Muscle of leg (tissue), 11 donors: ENCODE measurements around the gene IL16. TPM values are rescaled to one million over a fixed set of nuclear protein-coding genes. Genes with fewer than 3 reads are reported as not detected.

Source experiments
- DNase-seq: peaks from one replicate; pipeline ENCODE4 v3.0.0; 2013
- H3K27ac ChIP-seq: one replicate; pipeline ENCODE4 v1.5.1; 2013; ENCODE audit warnings: mild to moderate bottlenecking, low read length, control low read depth
- H3K27me3 ChIP-seq: one replicate; pipeline ENCODE4 v1.6.1; 2013; ENCODE audit warnings: low read length; ENCODE audit not compliant: control insufficient read depth, insufficient read depth
- H3K36me3 ChIP-seq: one replicate; pipeline ENCODE4 v1.6.1; 2013; ENCODE audit warnings: low read length; ENCODE audit not compliant: control insufficient read depth, insufficient read depth
- H3K4me1 ChIP-seq: one replicate; pipeline ENCODE4 v1.6.1; 2013; ENCODE audit warnings: low read length; ENCODE audit not compliant: control insufficient read depth, insufficient read depth
- H3K4me3 ChIP-seq: one replicate; pipeline ENCODE4 v1.5.1; 2013; ENCODE audit warnings: low read length, control low read depth
- H3K9me3 ChIP-seq: replicated peaks from 2 replicates; pipeline ENCODE4 v1.6.1; 2013; ENCODE audit warnings: low read depth, low read length; ENCODE audit not compliant: control insufficient read depth
- WGBS: methylation state at CpG from one replicate; pipeline ENCODE4 v1.1.5; 2013; ENCODE audit warnings: missing lambda C conversion rate; ENCODE audit not compliant: insufficient coverage; 5-methylcytosine and 5-hydroxymethylcytosine counted together
- polyA plus RNA-seq, 8 donors: library from polyadenylated mRNA; unstranded; fragments of 120-200 nt; gene quantifications; one replicate each; pipeline versions ENCODE4 v1.2.1 to v1.2.3, GENCODE V29; 2013; ENCODE audit warnings: inconsistent platforms in 1 of 8, low replicate concordance in 1 of 8; ENCODE audit not compliant: insufficient read length in 8 of 8, insufficient read depth in 1 of 8
- total RNA-seq: library from RNA; stranded (reverse); fragments of 120-200 nt; gene quantifications from one replicate; pipeline ENCODE4 v1.2.4, GENCODE V29; 2013

IL16 gene
- total and polyA plus RNA-seq, 9 donors = 3.9 to 8.9 (median 7.3) TPM

DNA sequence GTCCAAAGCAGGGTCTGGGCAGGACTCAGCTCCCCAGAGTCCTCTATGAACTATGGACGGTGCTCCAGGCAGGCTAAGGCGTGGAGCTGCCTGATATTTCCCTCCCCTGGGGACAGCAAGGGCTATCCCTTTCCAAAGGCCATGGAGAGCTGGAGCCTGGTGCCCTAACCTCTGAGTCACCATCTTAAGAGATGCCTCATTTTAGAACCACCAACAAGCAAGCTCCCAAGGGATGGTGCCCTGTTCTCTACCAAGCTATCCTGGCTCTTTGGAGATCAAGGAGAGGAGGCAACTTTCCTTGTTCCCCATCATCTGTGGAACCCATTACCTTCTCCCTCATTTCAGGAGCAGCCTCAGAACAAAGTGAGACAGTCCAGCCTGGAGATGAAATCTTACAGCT, 111.6 kb downstream of the IL16 start:
- no peaks in the 10 kb centered on the region for H3K9me3 ChIP-seq
- no peak overlapping the region for H3K27ac ChIP-seq
- no peaks in the 10 kb centered on the region for H3K27me3 ChIP-seq
- peaks cover 31% of the 10 kb centered on the region for H3K4me1 ChIP-seq
- H3K36me3 ChIP-seq = peaks cover 19% of the 10 kb centered on the region
- no peak for DNase-seq
- WGBS = 50% methylated on average over 1 of the region's 2 CpGs
- no peak overlapping the region for H3K4me3 ChIP-seq

- Histone ChIP-seq H3K27me3 (no peaks in the 10 kb centered on the region), H3K4me1 (peaks cover 19% of the 10 kb centered on the region), H3K4me3 (no peak overlapping the region), H3K27ac (no peak overlapping the region), H3K36me3 (peaks cover 23% of the 10 kb centered on the region), H3K9me3 (no peaks in the 10 kb centered on the region)
- peak; percentile 72 for DNase-seq
- WGBS = 86% methylated on average over 4 of the region's 8 CpGs
These were observed 113.2 kb downstream of the IL16 start for GRCh38 chr15:81309647-81310450.

- Histone ChIP-seq H3K27ac (no peak overlapping the region), H3K27me3 (no peaks in the 10 kb centered on the region), H3K4me1 (peaks cover 19% of the 10 kb centered on the region), H3K9me3 (no peaks in the 10 kb centered on the region), H3K4me3 (no peak overlapping the region), H3K36me3 (peaks cover 25% of the 10 kb centered on the region)
- 100% methylated on average over 1 of the region's 5 CpGs for WGBS
- DNase-seq = no peak
These were observed 113.8 kb downstream of the IL16 start for GRCh38 chr15:81310480-81310879.

- Histone ChIP-seq H3K4me1 (peaks cover 19% of the 10 kb centered on the region), H3K27ac (peak overlapping the region; percentile 42), H3K9me3 (no peaks in the 10 kb centered on the region), H3K27me3 (no peaks in the 10 kb centered on the region), H3K4me3 (no peak overlapping the region), H3K36me3 (peaks cover 32% of the 10 kb centered on the region)
- DNase-seq = peak; percentile 67
- 77% methylated on average over 9 of the region's 10 CpGs for WGBS
These were observed 115.2 kb downstream of the IL16 start for GRCh38 chr15:81311752-81312464.

DNA sequence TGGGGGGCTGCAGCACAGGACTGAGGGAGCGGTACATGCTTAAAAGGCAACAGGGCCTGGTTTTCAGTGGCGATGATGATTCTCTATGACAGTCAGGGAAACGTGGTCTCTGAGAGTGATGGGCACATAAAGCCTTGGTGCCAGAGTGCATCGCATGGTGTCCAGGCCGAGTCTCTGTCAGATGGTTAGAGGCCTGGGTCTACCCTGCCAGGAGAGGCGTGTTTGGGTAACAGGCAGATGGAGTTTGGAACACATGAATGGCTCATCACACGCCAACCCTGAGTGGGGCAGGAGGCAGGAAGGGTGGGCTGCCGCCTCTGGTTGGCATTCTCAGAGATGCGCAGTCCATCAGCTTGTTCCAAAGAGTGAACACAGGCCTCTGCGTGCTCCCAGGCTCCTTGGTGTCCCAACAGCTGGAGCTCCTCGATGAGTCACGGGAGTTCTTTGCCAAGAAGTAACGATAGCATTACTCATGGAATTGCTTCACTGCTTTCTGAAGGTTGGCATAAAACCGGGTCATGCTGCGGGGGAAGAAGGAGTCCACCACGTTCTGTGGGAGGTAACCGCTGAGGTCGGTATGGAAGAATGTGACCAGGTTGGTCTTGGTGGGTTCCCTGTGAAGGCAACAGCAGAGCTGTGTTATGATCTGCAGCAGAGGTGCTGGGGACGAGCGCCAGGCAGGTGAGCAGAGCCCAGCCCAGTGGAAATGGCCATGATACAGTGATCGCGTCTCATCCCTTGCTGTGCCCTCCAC, 116.3 kb downstream of the IL16 start:
- Histone ChIP-seq H3K27me3 (no peaks in the 10 kb centered on the region), H3K27ac (no peak overlapping the region), H3K9me3 (no peaks in the 10 kb centered on the region), H3K4me1 (peaks cover 19% of the 10 kb centered on the region), H3K36me3 (peaks cover 32% of the 10 kb centered on the region), H3K4me3 (no peak overlapping the region)
- 81% methylated on average over 22 of the region's 22 CpGs for WGBS
- peak; percentile 71 for DNase-seq

- Histone ChIP-seq H3K27ac (no peak overlapping the region), H3K9me3 (no peaks in the 10 kb centered on the region), H3K4me1 (peaks cover 19% of the 10 kb centered on the region), H3K36me3 (peaks cover 30% of the 10 kb centered on the region), H3K27me3 (no peaks in the 10 kb centered on the region), H3K4me3 (no peak overlapping the region)
- 88% methylated on average over 1 of the region's 5 CpGs for WGBS
- DNase-seq = no peak
These were observed 117.0 kb downstream of the IL16 start for GRCh38 chr15:81313686-81314085.

- Histone ChIP-seq H3K9me3 (no peaks in the 10 kb centered on the region), H3K27me3 (no peaks in the 10 kb centered on the region), H3K4me3 (no peak overlapping the region), H3K27ac (no peak overlapping the region), H3K4me1 (peaks cover 19% of the 10 kb centered on the region), H3K36me3 (peaks cover 33% of the 10 kb centered on the region)
- no peak for DNase-seq
- no CpG with 5 or more reads among the region's 5 CpGs for WGBS
These were observed 117.7 kb downstream of the IL16 start for GRCh38 chr15:81314378-81314777.

DNA sequence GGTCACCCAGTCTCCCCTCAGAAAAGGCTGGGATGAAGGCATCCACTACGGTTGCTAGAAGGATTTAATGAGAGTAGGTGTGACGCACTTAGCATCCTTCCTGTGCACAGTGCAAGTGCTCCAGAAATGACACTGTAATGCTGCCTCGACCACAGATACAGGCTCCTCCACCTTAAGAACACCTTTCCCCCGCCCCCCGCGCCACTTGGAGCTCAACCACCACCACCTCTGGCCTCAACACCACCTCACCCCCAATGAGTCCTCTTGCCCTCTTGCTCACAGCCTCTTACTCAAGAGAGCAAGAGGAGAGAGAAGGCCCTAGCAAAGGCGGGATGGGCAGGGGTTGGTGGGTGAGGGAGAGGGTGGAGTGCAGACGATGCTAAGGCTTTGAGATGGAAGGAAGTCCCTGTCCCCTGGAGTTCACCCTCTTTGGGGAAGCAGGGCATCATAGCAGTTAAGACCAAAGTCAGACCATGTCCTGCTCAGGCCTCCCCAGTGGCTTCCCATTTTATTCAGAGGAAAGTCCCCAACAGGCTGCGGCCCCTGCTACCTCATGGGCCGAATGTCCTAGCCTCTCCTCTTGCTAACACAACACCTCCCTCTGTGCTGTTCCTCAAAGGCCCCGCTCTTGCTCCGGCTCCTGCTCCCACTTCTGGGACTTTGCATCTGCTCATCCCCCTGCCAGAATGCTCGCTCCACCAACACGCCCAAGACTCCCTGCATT, 118.9 kb downstream of the IL16 start:
- no peak for DNase-seq

DNA sequence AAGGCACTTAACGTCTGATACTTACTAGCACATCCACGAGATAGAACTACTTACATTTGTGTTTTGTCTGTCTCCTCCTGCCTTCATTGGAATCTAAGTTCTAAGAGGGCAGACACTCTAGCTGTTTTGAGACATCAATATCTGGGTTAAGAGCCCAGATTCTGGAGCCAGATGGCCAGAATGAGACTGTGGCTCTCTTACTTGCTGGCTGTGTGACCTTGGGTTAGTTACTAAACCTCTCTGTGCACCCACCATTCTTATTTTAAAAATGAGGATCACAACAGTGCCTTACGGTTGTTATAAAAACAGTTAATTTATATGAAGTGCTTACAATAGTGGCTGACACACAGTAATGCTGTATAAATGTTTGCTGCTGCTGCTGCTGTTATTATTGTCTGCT, 119.6 kb downstream of the IL16 start:
- H3K9me3 ChIP-seq = no peaks in the 10 kb centered on the region
- peaks cover 13% of the 10 kb centered on the region for H3K4me1 ChIP-seq
- H3K27me3 ChIP-seq = no peaks in the 10 kb centered on the region
- no peak for DNase-seq
- WGBS = no CpG with 5 or more reads among the region's 3 CpGs
- no peak overlapping the region for H3K4me3 ChIP-seq
- H3K36me3 ChIP-seq = peaks cover 38% of the 10 kb centered on the region
- H3K27ac ChIP-seq = no peak overlapping the region

More for the DNA sequence above, 118.9 kb downstream of the IL16 start:
- H3K9me3 ChIP-seq = no peaks in the 10 kb centered on the region
- no peak overlapping the region for H3K27ac ChIP-seq
- 89% methylated on average over 9 of the region's 14 CpGs for WGBS
- no peaks in the 10 kb centered on the region for H3K27me3 ChIP-seq
- peaks cover 39% of the 10 kb centered on the region for H3K36me3 ChIP-seq
- peaks cover 17% of the 10 kb centered on the region for H3K4me1 ChIP-seq
- H3K4me3 ChIP-seq = no peak overlapping the region
